ENCODE results near the gene IL1RL1. TPM values are rescaled to one million over a fixed set of nuclear protein-coding genes. Genes with fewer than 3 reads are reported as not detected.
A peak's percentile ranks its signal among the peaks of the same experiment; 100 is the strongest.
"Not testable (repeated sequence)": the region's sequence is repeated elsewhere in the genome, so short reads cannot be mapped to it uniquely, and the experiment has no call there.

The IL1RL1 gene
- total and polyA plus RNA-seq, 2 experiments from 2014 or later, result 0.35 TPM; not detected in 1

GRCh38 chr2:102321941-102322719, 10.8 kb downstream of the IL1RL1 start:
- Histone ChIP-seq H3K79me2 (ENCODE audit: insufficient read depth) (no peaks in the 10 kb centered on the region), H3K27ac (no peak overlapping the region), H3K36me3 (ENCODE audit: low read depth) (no peaks in the 10 kb centered on the region), H3K9me3 (ENCODE audit: low read depth) (no peaks in the 10 kb centered on the region), H4K20me1 (ENCODE audit: insufficient read depth) (no peaks in the 10 kb centered on the region), H2AFZ (no peak overlapping the region), H3F3A (ENCODE audit: insufficient read depth) (no peaks in the 10 kb centered on the region), H3K9me2 (ENCODE audit: insufficient read depth) (no peaks in the 10 kb centered on the region), H3K9ac (no peak overlapping the region), H3K4me3 (no peak overlapping the region), H3K4me2 (ENCODE audit: unreplicated experiment) (no peak overlapping the region), H3K4me1 (ENCODE audit: insufficient read depth) (no peaks in the 10 kb centered on the region), H3K27me3 (replicated peaks; ENCODE audit: insufficient read depth) (no peaks in the 10 kb centered on the region; the same call in 1 of the 2 replicates)
- no peak for TF ChIP-seq EZH2 (IDR thresholded peaks at IDR 0.05; ENCODE audit: insufficient read depth, poor library complexity, severe bottlenecking)
- TF ChIP-seq EZH2phosphoT487 (IDR thresholded peaks at IDR 0.05; ENCODE audit: insufficient read depth, low read depth), result no peak
- in situ Hi-C loops (cut with MboI), result no loop called here
- no peak for DNase-seq
- WGBS, 2 experiments (ENCODE audit: low coverage in 1 of 2, low lambda C conversion rate in 2 of 2, missing lambda C conversion rate in 2 of 2), result 84 to 85% methylated on average over 6 of the region's 6 CpGs

GRCh38 chr2:102324914-102325313, 13.6 kb downstream of the IL1RL1 start:
- H3F3A ChIP-seq (ENCODE audit: insufficient read depth); H3K9ac ChIP-seq; H4K20me1 ChIP-seq (ENCODE audit: insufficient read depth); H3K4me1 ChIP-seq (ENCODE audit: insufficient read depth); H2AFZ ChIP-seq; in situ Hi-C loops (cut with MboI); H3K36me3 ChIP-seq (ENCODE audit: low read depth); H3K27ac ChIP-seq; H3K79me2 ChIP-seq (ENCODE audit: insufficient read depth); DNase-seq; H3K9me2 ChIP-seq (ENCODE audit: insufficient read depth); H3K4me2 ChIP-seq (ENCODE audit: unreplicated experiment); H3K27me3 ChIP-seq (replicated peaks; ENCODE audit: insufficient read depth); H3K4me3 ChIP-seq; H3K9me3 ChIP-seq (ENCODE audit: low read depth): not testable (repeated sequence)
- 64 to 68% methylated on average over 5 of the region's 5 CpGs for WGBS, 2 experiments (ENCODE audit: low coverage in 1 of 2, low lambda C conversion rate in 2 of 2, missing lambda C conversion rate in 2 of 2)

- H2AFZ ChIP-seq, result no peak overlapping the region
- DNase-seq, result peak; percentile 72
- peaks cover 38% of the 10 kb centered on the region for H3F3A ChIP-seq (ENCODE audit: insufficient read depth)
- no peaks in the 10 kb centered on the region for H3K27me3 ChIP-seq (replicated peaks; ENCODE audit: insufficient read depth)
- TF ChIP-seq EZH2 (IDR thresholded peaks at IDR 0.05; ENCODE audit: insufficient read depth, poor library complexity, severe bottlenecking) (no peak), EZH2phosphoT487 (IDR thresholded peaks at IDR 0.05; ENCODE audit: insufficient read depth, low read depth) (no peak)
- H4K20me1 ChIP-seq (ENCODE audit: insufficient read depth), result no peaks in the 10 kb centered on the region
- no peaks in the 10 kb centered on the region for H3K9me3 ChIP-seq (ENCODE audit: low read depth)
- H3K27ac ChIP-seq, result no peak overlapping the region; the same call in 1 of the 2 replicates
- no peak overlapping the region for H3K4me2 ChIP-seq (ENCODE audit: unreplicated experiment)
- H3K9ac ChIP-seq, result no peak overlapping the region
- H3K36me3 ChIP-seq (ENCODE audit: low read depth), result no peaks in the 10 kb centered on the region
- in situ Hi-C loops (cut with MboI), result no loop called here
- H3K4me3 ChIP-seq, result no peak overlapping the region
- 12 to 18% methylated on average over 5 of the region's 5 CpGs for WGBS, 2 experiments (ENCODE audit: low coverage in 1 of 2, low lambda C conversion rate in 2 of 2, missing lambda C conversion rate in 2 of 2)
- peaks cover 12% of the 10 kb centered on the region for H3K4me1 ChIP-seq (ENCODE audit: insufficient read depth)
- H3K9me2 ChIP-seq (ENCODE audit: insufficient read depth), result no peaks in the 10 kb centered on the region
- no peaks in the 10 kb centered on the region for H3K79me2 ChIP-seq (ENCODE audit: insufficient read depth)
Measured at GRCh38 chr2:102331311-102331980, 20.1 kb downstream of the IL1RL1 start.

- TF ChIP-seq EZH2phosphoT487 (IDR thresholded peaks at IDR 0.05; ENCODE audit: insufficient read depth, low read depth), result no peak
- no peak for TF ChIP-seq EZH2 (IDR thresholded peaks at IDR 0.05; ENCODE audit: insufficient read depth, poor library complexity, severe bottlenecking)
Measured at GRCh38 chr2:102334486-102334885, 23.1 kb downstream of the IL1RL1 start.

More at GRCh38 chr2:102334486-102334885, 23.1 kb downstream of the IL1RL1 start:
- no peak overlapping the region for H3K27ac ChIP-seq
- no peaks in the 10 kb centered on the region for H3K36me3 ChIP-seq (ENCODE audit: low read depth)
- H3K9me3 ChIP-seq (ENCODE audit: low read depth), result no peaks in the 10 kb centered on the region
- H4K20me1 ChIP-seq (ENCODE audit: insufficient read depth), result no peaks in the 10 kb centered on the region
- in situ Hi-C loops (cut with MboI), result no loop called here
- no peak overlapping the region for H3K9ac ChIP-seq
- no peak overlapping the region for H2AFZ ChIP-seq
- WGBS, 2 experiments (ENCODE audit: low coverage in 1 of 2, low lambda C conversion rate in 2 of 2, missing lambda C conversion rate in 2 of 2), result 67 to 71% methylated on average over 1 of the region's 1 CpG
- peak; percentile 48 for DNase-seq
- no peak overlapping the region for H3K4me3 ChIP-seq
- H3K4me2 ChIP-seq (ENCODE audit: unreplicated experiment), result no peak overlapping the region
- H3K79me2 ChIP-seq (ENCODE audit: insufficient read depth), result no peaks in the 10 kb centered on the region
- H3F3A ChIP-seq (ENCODE audit: insufficient read depth), result peaks cover 49% of the 10 kb centered on the region
- no peaks in the 10 kb centered on the region for H3K27me3 ChIP-seq (replicated peaks; ENCODE audit: insufficient read depth)
- H3K4me1 ChIP-seq (ENCODE audit: insufficient read depth), result peaks cover 29% of the 10 kb centered on the region
- no peaks in the 10 kb centered on the region for H3K9me2 ChIP-seq (ENCODE audit: insufficient read depth)

Data from GM23248 (cell line).